Stomach (tissue), 4 donors: ENCODE data around the gene F10.

Experiments
- CTCF ChIP-seq, 7 experiments: fragments of 450-650 bp in 4 of 7; fragments of 200-600 bp in 3 of 7; sonication (generic) in 3 of 7; IDR thresholded peaks; one replicate each; pipeline ENCODE4 v1.5.1; 2016 to 2019; ENCODE audit warnings: antibody characterized with exemption in 7 of 7, control low read depth in 2 of 7, mild to moderate bottlenecking in 1 of 7
- POLR2AphosphoS5 ChIP-seq, 3 donors: sonication (generic); formaldehyde crosslinking; IDR thresholded peaks; one replicate each; pipeline ENCODE4 v1.6.1; 2016; ENCODE audit warnings: antibody characterized with exemption in 3 of 3

DNA sequence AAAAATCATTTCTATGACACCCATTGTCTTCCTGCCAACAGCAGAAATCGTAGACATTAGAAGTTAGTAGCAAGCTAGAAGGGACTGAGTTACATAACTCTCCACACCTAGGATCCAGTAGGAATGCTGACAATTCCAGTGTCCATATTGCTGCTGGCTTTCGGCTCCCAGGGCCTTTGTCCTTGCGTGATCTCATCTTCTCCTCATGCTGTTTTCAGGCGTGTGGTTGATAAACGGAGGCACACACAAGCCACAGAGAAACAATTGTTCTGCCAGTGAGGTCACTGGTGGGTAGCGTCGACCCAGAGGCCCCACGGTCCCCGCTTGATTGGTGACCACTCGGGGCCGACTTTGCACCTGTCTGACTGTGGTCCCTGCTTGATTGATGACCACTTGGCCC is 48.7 kb upstream of the F10 start:
- TF ChIP-seq CTCF (IDR thresholded peaks at IDR 0.05) = no peak
- TF ChIP-seq POLR2AphosphoS5 (IDR thresholded peaks at IDR 0.05) = no peak
